HS-27A (cell line): ENCODE data around the gene TTLL11.

Experiments
- DNase-seq: peaks from one replicate; pipeline ENCODE4 v3.0.0-alpha.2; 2012; ENCODE audit warnings: low read depth, missing footprints

The TTLL11 gene

GRCh38 chr9:121773954-121774714, 319.0 kb downstream of the TTLL11 start:
- no peak for DNase-seq

DNA sequence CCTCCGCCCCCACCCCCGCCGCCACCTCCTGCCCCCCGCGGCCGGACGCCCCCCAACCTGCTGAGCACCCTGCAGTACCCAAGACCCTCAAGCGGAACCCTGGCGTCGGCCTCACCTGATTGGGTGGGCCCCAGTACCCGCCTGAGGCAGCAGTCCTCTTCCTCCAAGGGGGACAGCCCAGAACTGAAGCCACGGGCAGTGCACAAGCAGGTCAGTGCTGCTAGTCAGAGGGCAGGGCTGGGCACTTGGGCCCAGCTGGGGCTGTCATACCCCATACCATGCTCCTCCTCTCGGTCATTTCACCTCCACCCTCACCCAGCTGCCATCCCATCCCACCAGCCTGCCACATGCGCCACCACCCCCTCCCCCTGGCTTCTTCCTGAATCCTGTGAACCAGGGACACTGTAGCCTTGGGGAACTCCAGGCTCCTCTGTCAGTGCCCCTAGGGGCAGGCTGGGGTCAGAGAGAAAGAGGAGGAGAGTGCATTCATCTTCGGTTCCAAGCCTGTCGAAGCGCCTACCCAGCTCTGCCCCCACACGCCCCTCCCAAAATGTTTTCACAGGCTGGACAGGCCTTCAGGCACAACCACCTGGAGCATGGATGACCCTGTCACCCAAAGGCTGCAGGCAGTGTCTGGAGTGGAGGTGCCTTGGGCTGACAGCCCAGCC, 319.7 kb downstream of the TTLL11 start:
- DNase-seq: no peak

- no peak for DNase-seq
Observed at GRCh38 chr9:121772600-121773285, 320.4 kb downstream of the TTLL11 start.
